H1 (cell line): ENCODE measurements around the gene GRK5. TPM values are rescaled to one million over a fixed set of nuclear protein-coding genes. Genes with fewer than 3 reads are reported as not detected.

Experiments used
- CTCF ChIA-PET: fragments of 300-600 bp; sonication (Branson Sonifier 250); formaldehyde crosslinking; loops from one replicate; lab custom pipeline; 2021; ENCODE audit not compliant: partially characterized antibody; lab: Charles Lee
- POLR2A ChIA-PET: fragments of 300-600 bp; sonication (Branson Sonifier 250); formaldehyde crosslinking; loops from one replicate; lab custom pipeline; 2021; ENCODE audit warnings: inconsistent platforms; ENCODE audit not compliant: partially characterized antibody; lab: Charles Lee
- DNase-seq, 2 experiments: peaks; one replicate each; pipeline versions ENCODE4 v3.0.0 to v3.0.0-alpha.2; 2010 to 2022; ENCODE audit warnings: low spot score in 2 of 2, low read depth in 1 of 2, mixed read lengths in 1 of 2
- FAIRE-seq: peaks from 2 replicates; lab custom pipeline; 2011; peaks lifted over from hg19 to GRCh38; lab: Jason Lieb, UNC
- H2AFZ ChIP-seq: 2 replicates; pipeline ENCODE4 v1.8.1; 2012; ENCODE audit warnings: low read length, inconsistent platforms
- H2AK5ac ChIP-seq: 2 replicates; pipeline ENCODE4 v1.6.1; 2013; ENCODE audit warnings: low read depth, low read length
- H2BK120ac ChIP-seq: replicated peaks from 2 replicates; pipeline ENCODE3; 2013; ENCODE audit warnings: low read depth, low read length, inconsistent platforms
- H2BK12ac ChIP-seq: 2 replicates; pipeline ENCODE4 v1.6.1; 2013; ENCODE audit warnings: low read depth, low read length
- H2BK15ac ChIP-seq: 2 replicates; pipeline ENCODE4 v1.6.1; 2013; ENCODE audit warnings: low read length
- H2BK20ac ChIP-seq: 2 replicates; pipeline ENCODE4 v1.6.1; 2013; ENCODE audit warnings: low read length
- H2BK5ac ChIP-seq: 2 replicates; pipeline ENCODE4 v1.6.1; 2013; ENCODE audit warnings: low read depth, low read length
- H3K14ac ChIP-seq: 2 replicates; pipeline ENCODE4 v1.6.1; 2013; ENCODE audit warnings: inconsistent platforms; ENCODE audit not compliant: insufficient read length
- H3K18ac ChIP-seq: 2 replicates; pipeline ENCODE4 v1.6.1; 2013; ENCODE audit warnings: low read length; ENCODE audit errors: extremely low read depth
- H3K23ac ChIP-seq: 2 replicates; pipeline ENCODE4 v1.6.1; 2013; ENCODE audit warnings: inconsistent platforms; ENCODE audit not compliant: insufficient read length
- H3K23me2 ChIP-seq: 2 replicates; pipeline ENCODE4 v1.6.1; 2013; ENCODE audit warnings: low read depth, low read length
- H3K27ac ChIP-seq: 2 replicates; pipeline ENCODE4 v1.6.1; 2011; ENCODE audit warnings: low read depth, low read length, inconsistent platforms
- H3K27me3 ChIP-seq, 4 experiments: replicated peaks in 1 of 4; 1 replicate in 1 of 4; 2 replicates in 3 of 4; pipeline versions ENCODE4 v1.6.1 to v1.8.1; 2011 to 2013; ENCODE audit warnings: low read length in 3 of 4, mild to moderate bottlenecking in 3 of 4, inconsistent platforms in 2 of 4, mixed read lengths in 2 of 4, moderate library complexity in 1 of 4; ENCODE audit not compliant: control insufficient read depth in 3 of 4, insufficient read depth in 3 of 4; ENCODE audit errors: extremely low read depth in 1 of 4
- H3K36me3 ChIP-seq, 4 experiments: 2 replicates each; pipeline versions ENCODE4 v1.6.1 to v1.8.1; 2011 to 2013; ENCODE audit warnings: mild to moderate bottlenecking in 4 of 4, low read length in 3 of 4, moderate library complexity in 2 of 4, control low read depth in 1 of 4, inconsistent platforms in 1 of 4; ENCODE audit not compliant: insufficient read depth in 4 of 4, control insufficient read depth in 2 of 4
- H3K4ac ChIP-seq: replicated peaks from 2 replicates; pipeline ENCODE3; 2013; ENCODE audit warnings: low read length, low read depth, mixed read lengths, inconsistent platforms; ENCODE audit not compliant: insufficient read length
- H3K4me1 ChIP-seq, 4 experiments: replicated peaks in 1 of 4; 1 replicate in 1 of 4; 2 replicates in 3 of 4; pipeline versions ENCODE4 v1.6.1 to v1.8.1; 2011 to 2013; ENCODE audit warnings: low read length in 3 of 4, inconsistent platforms in 2 of 4, mixed read lengths in 1 of 4; ENCODE audit not compliant: insufficient read depth in 4 of 4, control insufficient read depth in 3 of 4
- H3K4me2 ChIP-seq, 2 experiments: 2 replicates each; pipeline versions ENCODE4 v1.6.1 to v1.8.1; 2011 to 2013; ENCODE audit warnings: low read depth in 2 of 2, low read length in 2 of 2, control low read depth in 1 of 2, inconsistent platforms in 1 of 2, mild to moderate bottlenecking in 1 of 2; ENCODE audit not compliant: insufficient read depth in 1 of 2
- H3K4me3 ChIP-seq, 4 experiments: fragments of 200-600, 300-600 bp in 1 of 4; sonication (generic), shearing (Covaris generic), sonication (Bioruptor Twin) in 1 of 4; 2 replicates each; pipeline versions ENCODE4 v1.5.1 to v1.8.1; 2011 to 2016; ENCODE audit warnings: low read length in 4 of 4, low read depth in 3 of 4, control low read depth in 2 of 4, inconsistent platforms in 2 of 4, mild to moderate bottlenecking in 2 of 4, mixed read lengths in 1 of 4, moderate library complexity in 1 of 4; ENCODE audit not compliant: insufficient read depth in 2 of 4; ENCODE audit errors: extremely low read depth in 1 of 4
- H3K56ac ChIP-seq: replicated peaks from 2 replicates; pipeline ENCODE3; 2013; ENCODE audit warnings: low read depth, mild to moderate bottlenecking, mixed read lengths, low read length, inconsistent platforms; ENCODE audit not compliant: insufficient read length
- H3K79me1 ChIP-seq: 2 replicates; pipeline ENCODE4 v1.6.1; 2013; ENCODE audit warnings: low read depth, low read length, control low read depth
- H3K79me2 ChIP-seq, 2 experiments: 2 replicates each; pipeline versions ENCODE4 v1.6.1 to v1.8.1; 2012 to 2013; ENCODE audit warnings: low read length in 2 of 2, mild to moderate bottlenecking in 2 of 2, inconsistent platforms in 1 of 2; ENCODE audit not compliant: insufficient read depth in 2 of 2, control insufficient read depth in 1 of 2
- H3K9ac ChIP-seq, 4 experiments: replicated peaks in 1 of 4; 1 replicate in 1 of 4; 2 replicates in 3 of 4; pipeline versions ENCODE4 v1.6.1 to v1.8.1; 2011 to 2013; ENCODE audit warnings: low read depth in 3 of 4, low read length in 3 of 4, control low read depth in 2 of 4, mild to moderate bottlenecking in 2 of 4, moderate library complexity in 2 of 4, inconsistent platforms in 1 of 4; ENCODE audit errors: extremely low read depth in 1 of 4
- H3K9me3 ChIP-seq, 2 experiments: 2 replicates each; pipeline versions ENCODE4 v1.6.1 to v1.8.1; 2012 to 2013; ENCODE audit warnings: mild to moderate bottlenecking in 2 of 2, moderate library complexity in 2 of 2, control low read depth in 1 of 2, inconsistent platforms in 1 of 2, low read depth in 1 of 2, low read length in 1 of 2, mixed read lengths in 1 of 2; ENCODE audit not compliant: insufficient read depth in 2 of 2
- H4K20me1 ChIP-seq, 2 experiments: replicated peaks in 1 of 2; 2 replicates each; pipeline versions ENCODE3 to v1.8.1; 2011 to 2013; ENCODE audit warnings: inconsistent platforms in 2 of 2, low read length in 2 of 2, mild to moderate bottlenecking in 1 of 2; ENCODE audit not compliant: insufficient read depth in 2 of 2, control insufficient read depth in 1 of 2
- H4K5ac ChIP-seq: 2 replicates; pipeline ENCODE4 v1.6.1; 2013; ENCODE audit warnings: low read length, low read depth, mixed read lengths, inconsistent platforms; ENCODE audit not compliant: insufficient read length
- H4K8ac ChIP-seq: 2 replicates; pipeline ENCODE4 v1.8.0; 2013; ENCODE audit warnings: mild to moderate bottlenecking, moderate library complexity, low read length, inconsistent platforms; ENCODE audit not compliant: insufficient read depth; ENCODE audit errors: extremely low read depth
- H4K91ac ChIP-seq: replicated peaks from 2 replicates; pipeline ENCODE3; 2013; ENCODE audit warnings: low read length, mixed read lengths, inconsistent platforms; ENCODE audit not compliant: insufficient read length
- KDM4A ChIP-seq: IDR thresholded peaks from one replicate; pipeline ENCODE4 v1.7.1; 2012; ENCODE audit warnings: low read depth, mild to moderate bottlenecking, moderate library complexity, low read length, inconsistent platforms; ENCODE audit not compliant: severe bottlenecking
- RAD21 ChIP-seq, 2 experiments: IDR thresholded peaks in 1 of 2; conservative IDR thresholded peaks in 1 of 2; 2 replicates each; pipeline ENCODE4 v1.6.1; 2011; ENCODE audit warnings: low read depth in 2 of 2, low read length in 2 of 2, improper control_type of control experiment in 1 of 2, inconsistent platforms in 1 of 2, mild to moderate bottlenecking in 1 of 2, moderate library complexity in 1 of 2
- WGBS, 2 experiments: shearing (Covaris generic) in 1 of 2; methylation state at CpG; one replicate each; pipeline versions ENCODE4 v1.1.6 to v1.1.7; 2013 to 2015; ENCODE audit warnings: low lambda C conversion rate in 2 of 2, mixed read lengths in 2 of 2, inconsistent platforms in 1 of 2, low coverage in 1 of 2, missing lambda C conversion rate in 1 of 2; ENCODE audit not compliant: insufficient replicate concordance in 2 of 2, insufficient coverage in 1 of 2, insufficient read length in 1 of 2; ENCODE audit errors: extremely low coverage in 1 of 2, missing lambda C conversion rate in 1 of 2; 5-methylcytosine and 5-hydroxymethylcytosine counted together
- polyA plus RNA-seq, 7 experiments: library from polyadenylated mRNA; depleted of rRNA in 3 of 7; stranded (reverse) in 5 of 7; unstranded in 2 of 7; fragments of >200 nt in 5 of 7; fragments of 200-250 nt in 2 of 7; gene quantifications; 1 replicate in 5 of 7; 2 replicates in 1 of 7; 4 replicates in 1 of 7; pipeline versions ENCODE4 v1.2.1 to v1.2.3, GENCODE V29; 2011 to 2013; ENCODE audit warnings: missing spikeins in 2 of 7, mixed read lengths in 2 of 7
- total RNA-seq: library from RNA; stranded (reverse); fragmentation: NEBNext Ultra II Directional; extraction: Animal tissue kit (Norgen Biotek cat#: 25700); gene quantifications from 2 replicates; pipeline ENCODE4 v1.2.1, GENCODE V29; 2021
- TF ChIP-seq, protein P1 (sequence below), 3 experiments: IDR thresholded peaks; 1 replicate in 2 of 3; 2 replicates in 1 of 3; pipeline versions ENCODE4 v1.5.1 to v1.6.1; 2011; ENCODE audit warnings: low read length in 3 of 3, mild to moderate bottlenecking in 3 of 3, inconsistent platforms in 2 of 3, low read depth in 1 of 3, moderate library complexity in 1 of 3; ENCODE audit not compliant: insufficient read depth in 1 of 3; ENCODE audit errors: control extremely low read depth in 1 of 3

The GRK5 gene
- total and polyA plus RNA-seq, 2 of the 8 experiments (the other 6 are each of a cell fraction or from before 2014, with no cell fraction given), result 0.54 to 2.5 TPM

DNA sequence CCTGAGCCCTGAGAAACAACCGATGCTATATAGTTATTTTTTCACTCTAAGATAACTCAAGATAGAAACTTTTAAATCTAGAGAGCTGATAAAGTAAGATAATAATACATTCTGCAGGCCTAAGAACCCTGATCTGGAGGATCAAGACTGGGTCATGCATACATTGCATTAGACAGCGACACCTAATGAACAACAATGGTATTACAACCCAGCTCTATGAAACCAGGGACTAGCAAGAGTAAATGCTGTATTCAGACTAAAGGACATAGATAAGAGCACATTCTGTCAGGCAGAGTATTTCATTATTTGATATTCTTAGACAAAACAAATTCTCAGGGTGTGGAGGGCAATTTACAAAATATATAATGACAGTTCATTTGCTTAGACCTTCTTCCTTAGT is 148.6 kb downstream of the GRK5 start:
- Histone ChIP-seq H3K79me2 (no peaks in the 10 kb centered on the region), H3K4me2 (no peak overlapping the region), H2BK120ac (no peak overlapping the region), H4K20me1 (no peaks in the 10 kb centered on the region), H4K5ac (no peak overlapping the region), H3K18ac (no peak overlapping the region), H3K23ac (no peak overlapping the region), H3K56ac (no peak overlapping the region), H4K91ac (no peak overlapping the region), H3K23me2 (no peaks in the 10 kb centered on the region), H3K4me1 (no peaks in the 10 kb centered on the region), H3K4me3 (no peak overlapping the region), H2AK5ac (no peak overlapping the region), H2BK20ac (no peak overlapping the region), H2AFZ (no peak overlapping the region), H3K9me3 (peaks cover 23 to 35% of the 10 kb centered on the region in 2 experiments), H3K14ac (no peak overlapping the region), H2BK5ac (no peak overlapping the region), H3K4ac (no peak overlapping the region), H4K8ac (no peak overlapping the region), H3K27ac (no peak overlapping the region), H3K36me3 (no peaks in the 10 kb centered on the region), H3K27me3 (no peaks in the 10 kb centered on the region), H3K9ac (no peak overlapping the region), H2BK12ac (no peak overlapping the region), H3K79me1 (no peaks in the 10 kb centered on the region), H2BK15ac (no peak overlapping the region)
- ChIA-PET CTCF (interaction anchor here (0.6 to 3.2 kb wide), 14 partner anchors 10 to 166 kb away, joined by 3 to 24 read pairs (median 4); no protein-coding TSS in a partner anchor), POLR2A (interaction anchor here (0.9 kb wide), 1 partner anchor 9 kb away, joined by 3 read pairs; no protein-coding TSS in a partner anchor)
- TF ChIP-seq, protein P1, sequence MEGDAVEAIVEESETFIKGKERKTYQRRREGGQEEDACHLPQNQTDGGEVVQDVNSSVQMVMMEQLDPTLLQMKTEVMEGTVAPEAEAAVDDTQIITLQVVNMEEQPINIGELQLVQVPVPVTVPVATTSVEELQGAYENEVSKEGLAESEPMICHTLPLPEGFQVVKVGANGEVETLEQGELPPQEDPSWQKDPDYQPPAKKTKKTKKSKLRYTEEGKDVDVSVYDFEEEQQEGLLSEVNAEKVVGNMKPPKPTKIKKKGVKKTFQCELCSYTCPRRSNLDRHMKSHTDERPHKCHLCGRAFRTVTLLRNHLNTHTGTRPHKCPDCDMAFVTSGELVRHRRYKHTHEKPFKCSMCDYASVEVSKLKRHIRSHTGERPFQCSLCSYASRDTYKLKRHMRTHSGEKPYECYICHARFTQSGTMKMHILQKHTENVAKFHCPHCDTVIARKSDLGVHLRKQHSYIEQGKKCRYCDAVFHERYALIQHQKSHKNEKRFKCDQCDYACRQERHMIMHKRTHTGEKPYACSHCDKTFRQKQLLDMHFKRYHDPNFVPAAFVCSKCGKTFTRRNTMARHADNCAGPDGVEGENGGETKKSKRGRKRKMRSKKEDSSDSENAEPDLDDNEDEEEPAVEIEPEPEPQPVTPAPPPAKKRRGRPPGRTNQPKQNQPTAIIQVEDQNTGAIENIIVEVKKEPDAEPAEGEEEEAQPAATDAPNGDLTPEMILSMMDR (IDR thresholded peaks at IDR 0.05; ENCODE audit: control extremely low read depth in 1 of 3, insufficient read depth in 1 of 3, low read depth in 1 of 3, low read length in 3 of 3), result peak in 2 of 3 experiments; percentile 10 to 41; a peak in 2 of 4 replicates
- no peak for TF ChIP-seq KDM4A
- peak; percentile 13 to 37; a peak in 2 of 4 replicates for TF ChIP-seq RAD21 (IDR thresholded peaks at IDR 0.05 in 1 of 2, conservative IDR thresholded peaks at IDR 0.05 in 1 of 2; ENCODE audit: low read depth in 2 of 2, low read length in 2 of 2)
- FAIRE-seq, result no peak
- no peak for DNase-seq
- 70% methylated on average over 2 of the region's 2 CpGs; no CpG with 5 or more reads in 1 of the 2 experiments for WGBS, 2 experiments
